ENCODE measurements around the gene RNF26.
"Not testable (repeated sequence)": the region's sequence is repeated elsewhere in the genome, so short reads cannot be mapped to it uniquely, and the experiment has no call there.

RNF26 gene

GRCh38 chr11:119381181-119381988, 47.1 kb downstream of the RNF26 start, which contains the start of gene USP2:
USP2 (minus strand) TSS chr11:119381690; CDS start chr11:119373480, 8,210 bp downstream.
- Histone ChIP-seq H3K4me1 (peaks cover 11% of the 10 kb centered on the region), H3K9me3 (no peaks in the 10 kb centered on the region), H3K27me3 (no peaks in the 10 kb centered on the region), H3K4me3 (ENCODE audit: low read depth, low read length) (peak within 1 kb of the TSS; percentile 79), H3K36me3 (no peaks in the 10 kb centered on the region)
- TF ChIP-seq, protein P1, sequence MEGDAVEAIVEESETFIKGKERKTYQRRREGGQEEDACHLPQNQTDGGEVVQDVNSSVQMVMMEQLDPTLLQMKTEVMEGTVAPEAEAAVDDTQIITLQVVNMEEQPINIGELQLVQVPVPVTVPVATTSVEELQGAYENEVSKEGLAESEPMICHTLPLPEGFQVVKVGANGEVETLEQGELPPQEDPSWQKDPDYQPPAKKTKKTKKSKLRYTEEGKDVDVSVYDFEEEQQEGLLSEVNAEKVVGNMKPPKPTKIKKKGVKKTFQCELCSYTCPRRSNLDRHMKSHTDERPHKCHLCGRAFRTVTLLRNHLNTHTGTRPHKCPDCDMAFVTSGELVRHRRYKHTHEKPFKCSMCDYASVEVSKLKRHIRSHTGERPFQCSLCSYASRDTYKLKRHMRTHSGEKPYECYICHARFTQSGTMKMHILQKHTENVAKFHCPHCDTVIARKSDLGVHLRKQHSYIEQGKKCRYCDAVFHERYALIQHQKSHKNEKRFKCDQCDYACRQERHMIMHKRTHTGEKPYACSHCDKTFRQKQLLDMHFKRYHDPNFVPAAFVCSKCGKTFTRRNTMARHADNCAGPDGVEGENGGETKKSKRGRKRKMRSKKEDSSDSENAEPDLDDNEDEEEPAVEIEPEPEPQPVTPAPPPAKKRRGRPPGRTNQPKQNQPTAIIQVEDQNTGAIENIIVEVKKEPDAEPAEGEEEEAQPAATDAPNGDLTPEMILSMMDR (IDR thresholded peaks at IDR 0.05; ENCODE audit: low read depth, low read length), result peak; percentile 79
- peak; percentile 98 for DNase-seq

DNA sequence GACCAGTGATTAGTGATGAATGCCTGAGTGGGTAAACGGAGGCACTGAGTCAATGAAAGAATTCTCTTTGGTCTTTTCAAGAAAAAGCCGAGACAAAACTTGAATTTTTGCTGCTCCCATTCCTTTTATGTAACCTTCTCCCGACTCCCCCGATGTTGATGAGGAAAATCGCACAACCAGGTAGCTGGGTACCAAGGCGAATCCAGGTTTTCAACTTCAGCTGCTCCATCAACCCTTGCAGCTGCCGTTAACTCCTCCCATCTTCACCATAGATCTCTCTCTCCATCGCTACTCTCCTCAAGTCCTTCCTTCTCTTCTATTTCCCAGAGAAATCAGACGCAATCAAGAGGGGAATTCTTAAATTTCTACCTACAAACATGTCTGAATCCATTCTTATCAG, 47.8 kb downstream of the RNF26 start:
- Histone ChIP-seq H3K4me3 (ENCODE audit: low read depth, low read length) (peak overlapping the region; percentile 79), H3K36me3 (no peaks in the 10 kb centered on the region), H3K4me1 (peaks cover 6% of the 10 kb centered on the region), H3K9me3 (no peaks in the 10 kb centered on the region), H3K27me3 (no peaks in the 10 kb centered on the region)
- no peak for DNase-seq
- TF ChIP-seq, protein P1 (IDR thresholded peaks at IDR 0.05; ENCODE audit: low read depth, low read length), result no peak

DNA sequence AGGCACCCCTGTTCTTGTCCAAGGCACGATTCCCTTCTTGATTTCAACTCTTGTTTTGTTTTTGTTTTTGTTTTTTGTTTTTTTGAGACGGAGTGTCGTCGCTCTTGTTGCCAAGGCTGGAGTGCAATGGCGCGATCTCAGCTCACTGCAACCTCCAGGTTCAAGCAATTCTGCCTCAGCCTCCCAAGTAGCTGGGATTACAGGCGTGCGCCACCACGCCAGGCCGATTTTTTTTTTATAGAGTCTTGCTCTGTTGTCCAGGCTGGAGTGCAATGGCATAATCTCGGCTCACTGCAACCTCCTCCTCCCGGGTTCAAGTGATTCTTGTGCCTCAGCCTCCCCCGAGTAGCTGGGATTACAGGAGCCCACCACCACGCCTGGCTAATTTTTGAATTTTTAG, 48.2 kb downstream of the RNF26 start:
- H3K9me3 ChIP-seq, H3K27me3 ChIP-seq, DNase-seq, H3K36me3 ChIP-seq, H3K4me1 ChIP-seq: not testable (repeated sequence)
- peak overlapping the region; percentile 79 for H3K4me3 ChIP-seq (ENCODE audit: low read depth, low read length)

DNA sequence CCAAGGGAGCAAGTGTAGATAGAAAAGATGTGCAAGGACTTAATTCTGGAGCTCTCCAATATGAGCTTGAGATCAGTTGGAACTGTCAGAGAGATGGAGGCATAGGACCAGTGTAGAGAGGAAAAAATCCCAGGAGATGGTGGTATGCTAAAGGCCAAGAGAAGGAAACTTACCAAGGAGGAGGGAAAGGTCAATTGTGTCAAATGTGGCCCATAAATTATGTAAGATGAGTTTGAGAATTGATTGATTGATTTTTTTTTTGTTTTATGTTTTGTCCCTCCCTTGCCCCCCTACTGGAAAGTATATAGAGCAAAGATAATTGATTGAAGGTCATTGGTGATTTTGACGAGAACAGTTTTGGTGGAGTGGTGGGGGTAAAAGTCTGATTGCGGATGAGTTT, 50.0 kb downstream of the RNF26 start:
- Histone ChIP-seq H3K9me3 (no peaks in the 10 kb centered on the region), H3K36me3 (no peaks in the 10 kb centered on the region), H3K4me1 (no peaks in the 10 kb centered on the region; the same call in 1 of the 2 replicates), H3K4me3 (ENCODE audit: low read depth, low read length) (no peak overlapping the region), H3K27me3 (no peaks in the 10 kb centered on the region)
- TF ChIP-seq, protein P1 (IDR thresholded peaks at IDR 0.05; ENCODE audit: low read depth, low read length), result no peak
- DNase-seq, result no peak
